Activated naive CD8-positive, alpha-beta T cell treated with anti-CD3 and anti-CD28 coated beads, Interleukin-2, amount 50 U/mL, for 16 hours (primary cell): ENCODE measurements around the gene CD151.

Experiments used
- DNase-seq: peaks from one replicate; pipeline ENCODE4 v3.0.0-alpha.2; 2020; ENCODE audit warnings: low read depth, low spot score

CD151 gene

DNA sequence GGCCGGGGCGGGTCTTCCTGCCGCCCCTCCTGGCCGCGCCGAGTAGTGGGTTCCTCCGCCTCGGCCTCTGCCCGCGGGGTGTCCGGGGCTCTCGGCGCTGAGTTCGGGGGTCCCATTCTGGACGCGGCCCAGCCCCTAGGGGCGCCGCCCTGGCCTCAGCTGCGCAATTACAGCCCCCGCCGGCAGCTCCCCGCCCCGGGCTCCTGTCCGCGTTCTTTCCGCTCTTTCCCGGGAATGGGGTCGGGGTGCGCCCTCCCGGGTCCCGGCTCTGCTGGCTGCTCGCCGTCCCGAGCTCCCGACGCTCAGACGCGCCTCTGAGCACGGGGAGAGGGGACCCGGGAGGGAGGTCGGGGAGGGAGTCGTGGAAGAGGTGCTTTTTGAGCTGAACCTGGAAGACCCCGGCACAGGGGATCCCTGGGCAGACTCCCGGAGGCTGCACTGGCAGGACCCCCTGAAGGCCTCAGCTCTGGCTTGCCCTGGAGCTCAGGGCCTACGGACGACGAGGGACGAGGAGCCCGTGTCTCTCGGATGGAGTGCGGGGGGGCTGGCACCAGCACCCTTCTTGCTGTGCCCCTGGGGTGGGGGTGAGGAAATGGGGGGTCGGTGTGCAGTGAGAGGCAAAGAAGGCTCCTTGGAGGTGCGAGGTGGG is 10.5 kb downstream of the CD151 start:
- no peak for DNase-seq

DNA sequence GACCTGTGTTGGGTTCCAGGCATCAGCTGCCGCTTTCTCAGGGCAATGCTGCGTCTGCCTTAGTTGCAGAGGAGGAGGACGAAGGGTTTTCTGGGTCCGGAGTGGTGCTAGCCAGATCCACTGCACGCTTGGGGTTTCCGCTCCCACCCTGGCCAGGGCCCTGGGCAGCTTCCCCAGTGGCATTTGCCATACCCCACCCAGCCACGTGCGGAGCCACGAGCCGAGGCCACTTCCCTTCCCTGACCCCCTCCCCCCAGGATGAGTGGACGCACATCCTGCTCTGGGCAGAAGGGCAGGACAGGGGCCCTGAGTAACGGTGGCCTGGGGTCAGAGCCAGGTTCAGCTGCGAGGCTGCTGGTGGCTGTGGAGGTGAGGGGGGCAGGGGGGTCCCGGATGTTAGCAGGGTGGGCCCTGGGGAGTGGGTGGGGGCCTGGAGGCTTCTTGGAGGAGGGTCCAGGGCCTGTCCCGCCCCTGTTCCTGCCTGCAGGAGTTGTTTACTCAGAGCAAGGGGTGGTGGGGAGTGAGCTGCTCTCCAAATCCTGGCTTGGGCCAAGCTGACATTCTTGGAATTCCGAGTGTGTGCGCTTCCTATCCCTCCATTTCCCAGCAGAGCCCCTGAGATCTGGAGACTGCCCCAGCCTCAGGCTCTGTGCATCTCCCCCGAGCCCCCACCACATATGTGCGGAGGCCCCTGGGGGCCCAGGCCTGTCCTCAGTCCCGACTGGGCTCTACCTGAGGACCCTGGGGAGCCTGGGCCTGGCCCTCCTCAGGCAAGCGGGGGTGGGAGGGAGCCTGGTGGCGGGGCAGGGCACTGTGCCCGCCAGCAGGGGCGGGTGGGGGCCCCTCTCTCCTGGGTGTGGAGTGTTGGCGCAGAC is 11.3 kb downstream of the CD151 start:
- DNase-seq = no peak

DNA sequence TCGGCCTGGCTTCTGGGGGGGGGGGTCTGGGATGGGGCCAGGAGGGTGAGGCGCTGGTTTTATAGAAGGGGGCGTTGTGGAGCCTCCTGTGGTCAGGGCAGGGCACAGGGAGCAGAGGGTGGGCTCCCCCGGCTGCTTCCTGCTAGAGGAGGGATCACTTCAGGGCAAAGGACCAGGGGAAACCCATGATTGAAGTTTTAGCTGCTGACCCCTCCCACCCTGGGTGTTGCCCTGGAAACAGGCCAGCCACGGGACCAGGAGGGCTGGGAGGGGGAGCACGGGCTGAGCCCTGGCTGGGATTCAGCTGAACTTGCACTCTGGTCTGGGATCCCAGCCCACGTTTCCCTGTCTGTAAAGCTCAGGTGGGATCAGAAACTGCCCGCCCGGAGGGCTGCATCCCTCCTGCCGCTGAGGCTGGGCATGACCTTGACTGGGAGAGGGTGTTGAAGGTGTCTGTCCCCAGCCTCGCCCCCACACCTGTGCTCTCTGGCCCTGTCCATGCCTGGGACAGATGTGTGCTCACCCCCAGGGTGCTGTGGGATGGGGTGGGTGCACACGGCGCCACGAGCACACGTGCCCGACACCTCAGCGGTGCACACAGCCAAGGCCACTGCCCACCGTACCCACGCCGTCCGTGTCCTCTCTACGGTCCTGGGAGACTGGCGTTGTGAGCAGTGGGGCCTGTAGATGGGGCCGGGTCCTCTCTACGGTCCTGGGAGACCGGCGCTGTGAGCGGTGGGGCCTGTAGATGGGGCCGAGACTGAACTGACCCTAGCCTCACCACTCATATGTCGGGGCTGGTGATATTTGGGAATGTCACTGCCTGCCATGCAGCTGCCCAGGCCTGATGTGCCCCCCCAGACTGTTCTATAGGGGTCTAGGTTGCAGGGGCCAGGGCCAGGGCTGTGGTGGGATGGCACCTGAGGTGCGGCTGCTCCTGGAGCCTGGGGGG is 12.2 kb downstream of the CD151 start:
- DNase-seq = no peak

DNA sequence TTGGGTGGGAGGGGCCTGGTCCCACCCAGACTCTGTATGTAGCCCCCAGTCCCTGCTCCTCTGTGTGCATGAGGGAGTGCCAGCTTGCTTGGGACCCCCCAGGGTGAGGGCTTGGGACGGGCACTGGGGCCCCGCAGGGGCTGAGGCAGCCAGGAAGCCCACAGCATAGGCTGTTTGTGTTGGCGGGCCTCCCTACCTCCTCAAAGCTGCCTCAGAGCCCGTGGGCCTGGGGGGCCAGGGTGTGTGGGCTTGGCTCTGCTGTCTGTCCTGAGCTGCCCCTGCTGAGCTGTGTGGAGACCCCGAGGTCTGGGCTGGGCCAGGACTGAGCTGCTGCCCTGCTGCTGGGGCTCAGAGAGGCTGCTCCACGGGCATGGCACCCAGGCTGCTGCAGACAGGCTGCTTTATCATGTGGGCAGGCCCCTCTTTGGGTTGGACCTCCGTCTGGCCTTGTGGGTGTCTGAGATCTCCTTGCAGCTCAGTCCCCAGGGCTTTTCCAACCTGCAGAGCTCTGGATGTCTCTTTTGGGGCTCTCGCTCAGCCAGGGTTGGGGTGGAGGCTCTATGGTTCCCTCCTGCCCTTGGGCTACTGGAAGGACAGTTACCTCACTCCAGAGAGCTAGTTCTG is 13.2 kb downstream of the CD151 start:
- no peak for DNase-seq

DNA sequence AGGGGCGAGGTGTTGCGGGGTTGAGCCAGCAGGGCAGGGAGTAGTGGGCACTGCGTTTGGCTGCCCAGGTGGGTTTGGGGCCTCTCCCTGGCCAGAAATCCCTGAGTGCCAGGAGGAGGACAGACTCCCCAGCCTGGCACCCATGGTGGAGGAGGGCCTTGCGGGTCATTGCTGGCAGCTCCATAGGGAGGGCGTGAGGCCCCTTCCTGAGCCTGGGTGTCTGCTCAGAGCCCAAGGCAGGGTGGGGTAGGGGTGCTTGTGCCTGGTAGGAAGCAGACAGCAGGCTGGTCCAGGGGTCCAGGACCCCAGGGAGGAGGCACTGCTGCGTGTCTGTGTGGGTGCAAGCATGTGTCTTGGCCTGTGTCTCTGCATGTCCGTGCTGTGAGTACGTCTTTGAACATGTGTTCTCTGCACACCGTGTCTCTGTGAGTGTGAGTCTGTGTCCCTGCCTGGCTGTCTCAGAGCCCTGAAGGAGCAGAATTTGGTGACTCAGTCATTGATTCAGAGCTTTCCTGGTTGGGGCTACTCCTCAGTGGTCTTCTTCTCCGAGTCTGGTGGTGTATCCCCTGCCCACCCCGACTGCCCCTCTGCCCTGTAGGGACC is 13.8 kb downstream of the CD151 start:
- DNase-seq = no peak

DNA sequence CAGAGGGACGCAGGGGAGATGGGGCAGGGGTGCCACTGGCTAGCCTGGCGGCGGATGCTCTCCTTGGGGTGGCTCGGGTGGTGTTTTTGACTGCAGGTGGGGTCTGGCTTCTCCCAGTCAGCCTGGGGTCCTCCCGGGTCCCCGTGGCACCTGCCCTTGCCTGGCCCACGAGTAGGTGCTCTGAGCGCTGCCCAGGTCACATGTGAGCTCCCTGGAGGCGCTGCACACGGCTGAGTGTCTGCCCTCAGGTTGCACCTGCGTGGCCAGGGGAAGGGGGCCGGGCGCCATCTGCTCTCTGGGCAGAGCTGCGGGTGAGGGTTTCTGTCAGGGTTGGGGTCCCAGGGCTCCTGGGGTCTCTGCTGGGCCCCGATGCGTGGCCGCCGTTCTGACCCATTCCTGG is 15.1 kb downstream of the CD151 start:
- no peak for DNase-seq

DNA sequence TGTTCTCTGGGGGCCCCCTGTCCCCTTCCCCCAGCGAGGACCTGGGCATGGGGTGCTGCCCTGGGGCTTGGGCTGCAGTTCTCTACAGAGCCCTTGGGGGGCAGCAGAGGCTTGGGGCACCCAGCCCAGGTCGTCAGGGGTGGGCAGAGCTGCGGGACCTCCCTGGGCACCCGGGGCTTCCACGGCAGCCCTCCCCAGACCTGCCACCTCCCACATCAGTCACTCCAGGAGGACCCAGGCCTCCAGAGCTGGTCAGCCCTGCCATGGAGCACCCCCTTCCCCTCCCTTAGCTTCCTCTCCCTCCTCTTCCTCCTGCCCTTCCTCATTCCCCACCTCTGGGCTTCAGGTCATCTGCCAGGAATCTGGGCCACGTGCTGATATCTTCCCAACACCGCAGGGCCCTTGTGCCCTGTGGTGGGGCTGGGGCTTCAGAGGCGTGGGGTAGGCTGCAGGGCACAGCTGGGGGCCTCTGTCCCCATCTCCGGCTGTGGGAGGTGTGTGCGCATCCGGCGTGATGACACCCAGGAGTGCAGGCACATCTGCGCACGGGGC is 15.7 kb downstream of the CD151 start:
- peak; percentile 46 for DNase-seq

DNA sequence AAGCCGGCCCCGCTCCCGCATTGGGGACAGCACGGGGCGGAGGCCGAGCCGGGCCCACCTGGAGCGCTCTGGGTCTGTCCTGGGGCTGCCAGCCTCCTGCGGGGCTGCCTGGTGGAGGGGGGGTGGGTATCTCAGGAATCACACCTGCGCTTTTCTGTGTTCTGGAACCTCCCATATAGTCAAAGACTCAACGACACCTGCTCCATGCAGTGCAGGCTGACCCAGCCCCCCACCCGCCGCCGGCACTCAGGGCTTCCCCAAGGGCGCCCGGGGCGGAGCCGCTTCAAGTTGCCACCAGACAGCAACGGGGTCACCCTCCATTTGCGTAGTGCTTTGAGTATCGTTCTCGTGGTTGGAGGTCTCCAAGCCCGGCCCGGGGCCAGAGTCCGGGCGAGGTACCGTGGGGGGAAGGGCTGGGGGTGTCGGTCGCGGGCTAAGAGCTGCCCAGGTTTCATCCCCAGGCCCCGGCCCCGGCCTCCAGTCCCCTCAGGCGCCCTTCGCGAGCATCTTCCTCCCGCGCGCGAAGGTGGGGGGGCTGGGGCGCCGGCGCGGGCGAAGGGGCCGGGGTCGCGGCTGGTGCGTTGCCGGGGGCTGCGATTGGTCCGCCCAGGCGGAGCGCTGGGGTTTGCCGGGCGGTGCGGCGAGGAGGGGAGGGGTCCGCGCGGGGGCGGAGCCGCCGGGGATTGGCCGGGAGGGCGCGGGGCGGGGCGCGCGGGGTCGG is 16.5 kb downstream of the CD151 start:
- no peak for DNase-seq

DNA sequence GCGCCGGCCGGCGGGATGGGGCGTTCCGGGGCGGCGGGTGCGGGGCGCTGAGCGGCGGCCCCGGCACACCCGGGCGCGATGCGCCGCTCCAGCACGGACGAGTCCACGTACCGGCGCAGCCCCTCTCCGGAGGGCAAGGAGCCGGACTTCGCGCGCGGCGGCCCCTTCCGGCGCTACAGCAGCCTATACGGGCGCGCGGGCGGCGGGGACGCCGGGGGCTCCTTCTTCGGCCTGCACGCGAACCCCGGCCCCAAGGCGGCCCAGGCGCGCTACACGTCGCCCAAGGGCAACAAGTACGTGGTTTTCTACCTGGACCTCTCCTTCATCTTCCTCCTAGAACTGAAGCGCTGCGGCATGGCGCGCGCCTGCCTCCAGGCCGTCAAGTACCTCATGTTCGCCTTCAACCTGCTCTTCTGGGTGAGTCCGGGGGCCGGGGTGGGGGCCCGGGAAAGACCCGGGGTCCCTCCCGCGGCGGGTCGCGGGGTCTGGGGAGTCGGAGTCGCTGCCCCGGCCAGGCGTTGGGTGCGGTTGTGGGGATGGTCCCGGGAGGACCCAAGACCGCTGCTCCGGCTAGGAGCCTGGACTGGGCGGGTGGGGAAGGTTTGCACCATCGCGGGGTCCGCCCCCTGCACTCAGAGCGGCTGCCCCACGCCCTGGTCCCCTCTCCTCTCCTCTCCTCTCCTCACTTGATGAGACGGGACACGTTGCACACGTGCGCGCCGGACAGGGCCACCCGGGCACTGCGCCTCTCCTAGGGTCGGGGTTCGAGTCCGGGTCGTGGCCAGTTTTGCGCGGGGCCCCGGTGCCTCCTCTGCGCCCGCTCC is 17.4 kb downstream of the CD151 start:
- DNase-seq = no peak

DNA sequence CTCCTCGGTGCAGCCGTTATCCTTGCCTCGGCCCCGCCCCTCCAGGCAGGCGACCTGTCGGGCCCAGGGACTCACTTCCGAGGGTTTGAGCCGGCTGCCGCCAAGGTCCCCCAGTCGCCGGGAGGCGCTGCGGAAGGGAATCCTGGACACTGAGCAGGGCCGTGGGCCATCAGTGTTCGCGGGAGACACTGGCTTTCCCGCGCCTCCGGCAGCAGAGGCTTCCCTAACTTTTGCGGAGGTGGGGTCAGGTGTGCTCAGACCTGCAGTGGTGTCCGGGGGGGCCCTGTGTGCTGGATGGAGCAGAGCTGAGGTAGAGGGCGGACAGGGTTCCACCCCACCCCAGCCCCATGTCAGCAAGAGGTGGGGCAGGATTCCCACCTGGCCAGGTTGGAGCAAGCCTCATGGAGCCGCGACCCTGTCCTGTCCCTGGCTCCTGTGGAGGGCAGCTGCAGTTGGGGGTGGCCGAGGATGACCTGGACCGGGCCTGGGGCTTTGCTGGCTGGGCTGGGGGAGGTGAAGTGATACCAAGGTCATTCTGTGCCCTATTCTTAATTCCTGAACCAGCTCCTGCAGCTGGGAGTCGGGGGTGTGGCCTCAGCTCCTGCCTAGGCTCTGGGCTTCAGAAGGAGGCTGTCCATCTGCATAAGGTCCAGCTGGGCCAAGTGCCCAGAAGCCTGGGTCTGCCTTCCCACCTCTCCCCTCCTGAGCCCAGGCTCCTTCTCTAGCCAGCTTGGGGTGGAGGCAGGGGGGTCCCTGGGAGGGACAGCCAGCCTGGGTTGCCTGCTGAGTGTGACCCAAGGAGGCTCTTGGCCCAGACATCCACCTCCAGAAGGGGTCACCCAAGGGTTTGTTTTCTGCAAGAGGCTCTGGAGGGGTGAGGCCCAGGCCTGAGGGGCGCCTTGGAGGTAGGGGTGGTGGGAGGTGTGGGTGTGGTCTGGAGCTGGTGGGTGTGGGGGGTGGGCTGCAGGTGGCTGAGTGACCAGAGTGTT is 18.3 kb downstream of the CD151 start:
- no peak for DNase-seq

DNA sequence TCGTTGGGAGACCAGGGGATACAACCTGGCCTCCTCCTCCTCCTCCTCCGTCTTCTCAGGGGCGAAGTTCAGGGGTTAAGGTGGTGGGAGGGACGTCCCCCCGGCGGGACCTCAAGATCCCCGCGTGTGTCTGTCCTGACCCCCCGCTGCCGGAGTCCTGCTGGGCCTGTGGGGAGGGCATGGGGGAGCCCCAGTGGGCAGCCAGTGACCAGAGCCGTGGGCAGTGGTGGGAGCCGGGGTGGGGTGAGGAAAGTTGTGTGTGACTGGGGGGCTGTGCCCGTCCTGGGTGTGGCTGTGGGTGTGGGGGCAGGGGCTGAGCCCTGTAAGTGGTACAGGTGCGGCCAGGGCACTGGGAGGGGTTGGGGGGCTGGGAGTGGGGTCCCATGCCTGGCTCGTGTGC is 20.0 kb downstream of the CD151 start:
- no peak for DNase-seq

DNA sequence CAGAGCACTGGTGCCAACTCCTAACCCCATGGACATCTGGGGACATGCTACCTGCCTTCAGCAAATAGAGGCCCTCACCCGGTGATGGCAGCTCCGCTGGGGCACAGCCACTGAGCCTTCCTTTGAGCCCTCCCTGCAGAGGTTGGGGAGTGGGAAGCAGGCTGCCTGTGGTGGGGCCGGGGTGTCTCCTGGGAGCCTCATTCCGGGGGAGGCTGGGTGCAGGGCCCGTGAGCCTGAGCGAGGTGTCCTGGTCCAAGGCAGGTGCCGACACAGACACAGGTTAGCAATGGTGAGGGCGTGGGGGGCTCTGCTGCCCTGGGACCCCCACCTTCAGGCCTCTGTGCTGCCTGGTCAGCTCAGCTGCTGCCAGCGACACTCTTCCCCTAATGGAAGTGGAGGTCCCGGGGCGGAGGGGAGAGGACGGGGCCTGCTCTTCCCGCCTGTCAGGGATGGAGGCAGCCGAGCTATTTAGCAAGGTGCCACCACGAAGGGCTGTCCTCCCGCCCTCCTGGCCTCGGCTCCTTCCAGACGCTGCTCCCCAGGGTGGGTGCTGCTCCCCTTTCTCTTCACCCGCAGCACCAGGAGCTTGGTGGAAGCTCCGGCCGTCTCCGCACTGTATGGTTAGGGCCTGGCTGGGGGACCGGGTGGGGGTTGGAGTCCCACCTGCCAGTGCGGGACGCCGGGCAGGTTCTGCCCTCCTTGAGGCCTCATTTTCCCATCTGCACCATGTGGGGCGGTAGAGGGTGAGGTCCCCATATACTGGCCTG is 21.1 kb downstream of the CD151 start:
- DNase-seq = no peak

DNA sequence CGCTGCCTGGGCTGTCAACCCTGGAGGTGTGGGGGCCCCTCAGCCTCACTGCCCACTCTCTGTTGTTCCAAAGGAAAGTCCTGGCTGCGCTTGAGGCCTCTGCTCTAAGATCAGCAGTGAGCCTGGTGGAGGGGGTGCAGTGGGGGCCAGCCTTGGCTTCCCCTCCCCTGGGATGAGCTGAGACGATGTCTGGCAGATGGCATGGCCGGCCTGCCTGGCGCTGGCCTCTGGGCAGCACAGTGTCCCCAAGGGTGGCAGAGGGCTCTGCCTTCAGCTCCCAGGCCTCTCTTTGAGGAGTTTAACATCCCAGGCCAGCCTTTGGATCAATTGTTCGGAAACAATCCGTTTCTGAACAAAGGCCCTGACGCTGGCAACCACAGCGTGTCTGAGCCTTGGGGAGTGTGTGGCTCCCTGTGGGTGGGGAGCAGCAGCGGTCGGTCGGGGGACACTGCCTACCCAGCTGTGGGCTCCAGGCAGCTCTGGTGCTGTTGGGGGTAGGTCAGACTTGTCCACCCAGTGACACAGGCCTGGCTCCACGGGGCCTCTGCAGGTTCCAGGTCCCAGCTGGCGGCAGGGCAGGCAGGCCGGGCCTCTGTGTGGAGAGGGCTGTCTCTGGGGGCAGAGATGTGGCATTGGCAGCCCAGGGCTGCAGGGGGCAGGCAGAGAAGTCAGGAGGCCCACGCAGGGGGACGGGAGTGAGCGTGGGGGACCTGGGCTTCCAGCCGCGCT is 22.0 kb downstream of the CD151 start:
- DNase-seq = no peak

DNA sequence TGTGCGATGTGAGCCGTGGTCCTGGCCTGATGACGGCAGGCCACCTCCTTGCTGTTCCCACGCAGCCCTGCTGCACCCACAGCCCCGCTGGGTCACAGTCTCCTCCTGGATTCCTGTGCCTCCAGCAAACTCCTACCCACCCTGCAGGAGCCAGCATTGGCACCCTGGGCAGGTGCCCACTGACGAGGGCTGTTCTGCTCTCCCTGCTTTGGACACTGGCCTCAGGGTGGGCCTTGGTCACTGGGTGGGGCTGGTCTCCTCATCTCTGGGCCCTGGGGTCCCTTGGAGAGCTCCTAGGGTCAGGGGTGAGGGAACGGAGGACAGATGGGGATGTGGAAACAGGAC is 22.6 kb downstream of the CD151 start:
- no peak for DNase-seq

DNA sequence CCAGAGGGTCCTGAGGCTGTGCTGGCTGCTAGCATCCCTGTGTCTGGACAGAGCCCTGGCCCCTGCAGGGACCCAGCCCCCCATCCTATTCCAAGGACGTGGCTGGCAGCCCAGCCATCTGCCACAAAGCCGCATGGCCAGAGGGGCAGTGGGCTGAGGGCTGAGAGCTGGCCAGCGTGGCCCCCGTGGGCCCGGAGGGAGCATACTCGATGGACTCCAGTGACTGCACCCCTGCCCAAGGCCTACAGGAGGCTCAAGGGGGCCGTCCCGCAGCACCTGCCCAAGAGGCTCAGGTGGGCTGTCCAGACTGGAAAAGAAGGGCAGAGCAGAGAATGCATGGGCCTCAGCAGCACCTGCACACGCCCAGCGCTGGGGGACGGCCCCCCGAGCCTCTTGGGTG is 23.0 kb downstream of the CD151 start:
- no peak for DNase-seq

DNA sequence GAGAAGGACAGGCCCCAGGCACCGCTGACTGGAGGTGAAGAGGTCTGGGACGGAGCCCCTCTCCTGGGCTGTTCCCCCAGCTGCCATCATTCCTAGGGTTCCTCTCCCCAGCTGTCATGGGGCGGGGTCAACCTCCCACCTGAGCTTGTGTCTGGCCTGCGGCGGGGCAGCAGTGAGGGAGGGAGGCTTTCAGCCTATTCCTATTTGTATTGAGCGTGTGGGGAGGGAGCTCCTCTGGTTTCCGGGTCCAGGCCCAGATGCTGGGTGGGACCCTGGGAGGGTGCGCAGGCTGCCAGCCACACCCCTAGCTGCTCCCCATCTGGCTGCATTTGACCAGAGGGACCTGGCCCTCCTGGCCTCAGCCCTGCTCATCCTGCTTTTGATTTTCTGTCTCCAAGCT is 23.6 kb downstream of the CD151 start:
- no peak for DNase-seq
